WERI-Rb-1 (cell line): ENCODE measurements around the gene HAS3.

Experiments
- DNase-seq: peaks from one replicate; pipeline ENCODE4 v3.0.0-alpha.2; 2020
- H3K27ac ChIP-seq: fragments of 250-450 bp; sonication (Bioruptor Pico); 2 replicates; pipeline ENCODE4 v1.5.1; 2020; ENCODE audit warnings: mild to moderate bottlenecking, moderate library complexity
- H3K27me3 ChIP-seq: fragments of 250-450 bp; sonication (Bioruptor Pico); 2 replicates; pipeline ENCODE4 v1.5.1; 2021; ENCODE audit warnings: mild to moderate bottlenecking, low read depth, moderate library complexity; ENCODE audit not compliant: insufficient read depth, severe bottlenecking
- H3K36me3 ChIP-seq: fragments of 250-450 bp; sonication (Bioruptor Pico); 2 replicates; pipeline ENCODE4 v1.5.1; 2020; ENCODE audit warnings: mild to moderate bottlenecking, moderate library complexity
- H3K4me3 ChIP-seq: 2 replicates; pipeline ENCODE4 v1.5.1; 2011; ENCODE audit warnings: low read depth, mild to moderate bottlenecking, control low read depth, low read length
- H3K9me3 ChIP-seq: fragments of 250-450 bp; sonication (Bioruptor Pico); 2 replicates; pipeline ENCODE4 v1.5.1; 2021; ENCODE audit warnings: mild to moderate bottlenecking, moderate library complexity; ENCODE audit not compliant: severe bottlenecking
- CTCF ChIP-seq: IDR thresholded peaks from 2 replicates; pipeline ENCODE4 v1.5.1; 2011; ENCODE audit warnings: low read depth, mild to moderate bottlenecking, control low read depth, inconsistent platforms, low read length

The HAS3 gene

DNA sequence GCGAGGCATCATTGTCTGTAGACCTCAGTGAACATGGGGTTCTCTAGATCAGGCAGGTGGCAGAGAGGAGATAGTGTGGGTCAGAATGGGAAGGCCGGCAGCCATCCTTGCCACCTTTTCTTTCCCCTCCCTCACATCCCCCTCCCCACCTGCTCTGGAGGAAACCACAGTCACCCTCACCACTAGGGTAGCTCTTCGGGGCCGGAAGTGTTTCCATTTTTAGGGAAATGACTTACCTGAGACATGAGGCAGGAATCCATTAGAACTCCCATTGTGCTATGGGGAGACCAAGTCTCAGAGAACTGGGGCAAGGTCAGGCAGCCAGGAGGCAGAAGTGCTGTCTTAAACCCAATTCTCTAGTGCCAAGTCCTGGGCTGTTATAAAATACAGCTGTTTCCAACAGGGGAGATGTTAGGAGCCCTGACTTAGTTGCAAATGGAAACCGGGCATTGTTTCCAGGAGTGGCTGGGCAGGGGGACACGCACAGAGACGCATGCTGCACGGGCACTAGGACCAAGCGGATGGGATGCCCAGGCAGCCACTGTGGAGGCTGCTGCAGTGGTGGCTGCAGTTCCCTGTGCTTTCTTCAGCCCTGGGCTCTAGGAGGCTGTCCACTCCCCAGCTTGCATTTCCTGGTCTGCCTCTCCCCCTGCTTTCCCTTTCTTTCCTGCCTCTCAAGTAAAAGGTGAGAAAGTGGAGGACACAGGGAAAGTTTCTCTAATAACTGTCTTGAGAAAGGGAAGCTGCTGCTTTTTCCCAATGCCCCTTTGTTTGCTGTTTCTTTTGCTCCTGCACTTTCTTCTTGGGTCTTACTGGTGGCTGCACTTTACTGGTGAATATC is 2.8 kb downstream of the HAS3 start:
- peaks cover 3% of the 10 kb centered on the region for H3K27me3 ChIP-seq
- TF ChIP-seq CTCF, result no peak
- peaks cover 12% of the 10 kb centered on the region for H3K36me3 ChIP-seq
- H3K4me3 ChIP-seq, result no peak overlapping the region
- no peaks in the 10 kb centered on the region for H3K9me3 ChIP-seq
- no peak overlapping the region for H3K27ac ChIP-seq
- DNase-seq, result no peak

GRCh38 chr16:69108905-69109252 is 3.4 kb downstream of the HAS3 start:
- no peak for TF ChIP-seq CTCF
- peaks cover 3% of the 10 kb centered on the region for H3K27me3 ChIP-seq
- no peak overlapping the region for H3K4me3 ChIP-seq
- no peak for DNase-seq
- H3K9me3 ChIP-seq, result no peaks in the 10 kb centered on the region
- H3K27ac ChIP-seq, result no peak overlapping the region
- peaks cover 15% of the 10 kb centered on the region for H3K36me3 ChIP-seq

- H3K27ac ChIP-seq, result no peak overlapping the region
- TF ChIP-seq CTCF, result no peak
- peaks cover 20% of the 10 kb centered on the region for H3K36me3 ChIP-seq
- H3K9me3 ChIP-seq, result no peaks in the 10 kb centered on the region
- no peak for DNase-seq
- no peak overlapping the region for H3K4me3 ChIP-seq
- peaks cover 3% of the 10 kb centered on the region for H3K27me3 ChIP-seq
Observed at GRCh38 chr16:69109486-69110270, 4.2 kb downstream of the HAS3 start.

DNA sequence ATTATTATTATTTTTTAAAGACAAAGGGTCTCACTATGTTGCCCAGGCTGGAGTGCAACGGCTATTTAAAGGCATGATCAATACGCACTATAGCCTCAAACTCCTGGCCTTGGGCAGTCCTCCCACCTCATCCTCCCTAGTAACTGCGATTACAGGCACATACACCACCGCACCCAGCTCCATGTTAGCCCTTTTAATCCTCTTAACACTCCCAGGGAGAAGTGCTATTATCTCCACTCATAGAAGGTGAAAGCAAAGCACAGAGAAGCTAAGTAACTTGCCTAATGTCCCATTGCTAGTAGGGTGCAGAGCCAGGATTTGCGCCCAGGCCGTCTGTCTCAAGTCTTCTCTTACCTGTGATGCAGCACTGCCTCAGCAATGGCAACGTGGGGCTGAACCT is 5.0 kb downstream of the HAS3 start:
- peak; percentile 68 for DNase-seq
- Histone ChIP-seq H3K27ac (no peak overlapping the region), H3K9me3 (no peaks in the 10 kb centered on the region), H3K36me3 (peaks cover 27% of the 10 kb centered on the region), H3K27me3 (peaks cover 3% of the 10 kb centered on the region), H3K4me3 (no peak overlapping the region)
- TF ChIP-seq CTCF, result no peak

DNA sequence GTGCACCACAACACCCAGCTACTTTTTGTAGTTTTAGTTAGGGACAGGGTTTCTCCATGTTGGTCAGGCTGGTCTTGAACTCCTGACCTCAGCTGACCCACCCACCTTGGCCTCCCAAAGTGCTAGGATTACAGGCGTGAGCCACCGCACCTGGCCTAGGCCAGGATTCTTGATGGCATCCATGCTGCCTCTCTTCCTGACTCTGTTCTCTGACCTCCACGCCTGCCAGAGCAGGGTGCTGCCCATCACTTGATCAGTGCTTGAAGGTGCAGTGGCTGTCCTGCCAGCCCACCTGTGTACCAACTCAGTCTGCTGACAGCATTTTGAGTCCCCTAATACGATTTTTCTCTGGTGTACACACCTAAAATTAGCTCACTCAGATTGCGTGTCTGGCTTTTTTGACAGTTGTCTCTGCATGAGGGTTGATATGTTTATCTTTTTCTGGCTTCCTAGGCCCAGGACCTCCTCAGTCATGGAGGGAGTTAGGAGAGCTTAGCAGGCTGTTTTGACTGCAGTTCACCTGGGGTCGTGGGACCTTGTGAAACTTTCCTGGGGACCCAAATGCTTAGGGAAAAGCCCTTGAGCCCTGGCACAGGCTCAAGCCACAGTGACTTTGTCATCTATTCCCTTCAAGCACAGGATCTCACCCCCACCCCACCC is 5.9 kb downstream of the HAS3 start:
- Histone ChIP-seq H3K9me3 (no peaks in the 10 kb centered on the region), H3K4me3 (no peak overlapping the region), H3K27ac (no peak overlapping the region), H3K36me3 (peaks cover 37% of the 10 kb centered on the region), H3K27me3 (peaks cover 3% of the 10 kb centered on the region)
- DNase-seq, result no peak
- TF ChIP-seq CTCF, result no peak
